Erythroblast (primary cell): Measurements from ENCODE around the gene PSMB2.

Source experiments
- GATA1 ChIP-seq: IDR thresholded peaks from 2 replicates; pipeline ENCODE4 v1.6.1; 2011; ENCODE audit warnings: low read depth, mild to moderate bottlenecking, control low read depth, low read length, moderate library complexity
- POLR2A ChIP-seq: IDR thresholded peaks from 2 replicates; pipeline ENCODE4 v1.6.1; 2011; ENCODE audit warnings: mild to moderate bottlenecking, low read length

- TF ChIP-seq POLR2A: no peak
- TF ChIP-seq GATA1: no peak
These were observed 82.7 kb downstream of the PSMB2 start for GRCh38 chr1:35558374-35559316.
